HS-5 (cell line): ENCODE measurements around the gene FKBP7.
A peak's percentile ranks its signal among the peaks of the same experiment; 100 is the strongest.
"Not testable (repeated sequence)": the region's sequence is repeated elsewhere in the genome, so short reads cannot be mapped to it uniquely, and the experiment has no call there.

Experiments
- DNase-seq: peaks from one replicate; pipeline ENCODE4 v3.0.0-alpha.2; 2012; ENCODE audit warnings: low read depth

Gene FKBP7

DNA sequence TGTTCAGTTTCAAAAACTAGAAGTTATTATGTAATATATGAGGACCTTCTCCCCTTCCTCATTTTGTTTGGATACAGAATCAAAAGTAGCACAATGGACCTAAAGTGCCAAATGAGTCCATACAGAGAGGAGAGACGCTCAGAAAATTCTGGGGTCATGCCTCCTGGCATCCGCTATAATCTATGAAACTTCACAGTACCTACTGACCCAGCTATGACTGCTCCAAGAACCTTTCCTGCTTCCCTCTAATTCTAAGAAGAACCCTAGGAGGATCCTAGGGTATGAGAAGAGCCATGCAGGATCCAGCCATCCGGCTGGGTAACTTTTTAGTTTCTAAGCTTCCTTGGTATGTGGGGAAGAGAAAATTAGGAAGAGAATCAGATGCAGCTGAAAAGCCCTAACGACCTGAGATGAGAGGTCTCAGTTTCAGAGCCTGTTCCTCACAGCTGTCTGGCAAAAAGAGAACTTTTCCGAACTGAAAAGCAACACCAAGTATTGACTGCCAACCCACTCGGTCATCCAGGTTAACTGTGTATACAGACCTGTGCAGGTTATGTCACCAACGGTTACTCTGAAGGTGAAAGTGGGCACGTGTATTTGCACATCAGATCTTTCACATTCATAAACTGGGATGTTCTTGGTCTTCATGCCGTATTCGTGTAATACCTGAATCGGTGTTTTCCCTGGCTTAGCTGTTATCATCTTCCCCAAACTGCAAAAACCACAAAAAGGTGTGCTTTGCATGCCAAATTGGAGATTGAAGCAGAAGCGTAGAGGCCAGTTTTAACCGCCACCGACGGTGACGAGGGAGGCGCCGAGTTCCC is 28.5 kb downstream of the FKBP7 start:
- no peak for DNase-seq

DNA sequence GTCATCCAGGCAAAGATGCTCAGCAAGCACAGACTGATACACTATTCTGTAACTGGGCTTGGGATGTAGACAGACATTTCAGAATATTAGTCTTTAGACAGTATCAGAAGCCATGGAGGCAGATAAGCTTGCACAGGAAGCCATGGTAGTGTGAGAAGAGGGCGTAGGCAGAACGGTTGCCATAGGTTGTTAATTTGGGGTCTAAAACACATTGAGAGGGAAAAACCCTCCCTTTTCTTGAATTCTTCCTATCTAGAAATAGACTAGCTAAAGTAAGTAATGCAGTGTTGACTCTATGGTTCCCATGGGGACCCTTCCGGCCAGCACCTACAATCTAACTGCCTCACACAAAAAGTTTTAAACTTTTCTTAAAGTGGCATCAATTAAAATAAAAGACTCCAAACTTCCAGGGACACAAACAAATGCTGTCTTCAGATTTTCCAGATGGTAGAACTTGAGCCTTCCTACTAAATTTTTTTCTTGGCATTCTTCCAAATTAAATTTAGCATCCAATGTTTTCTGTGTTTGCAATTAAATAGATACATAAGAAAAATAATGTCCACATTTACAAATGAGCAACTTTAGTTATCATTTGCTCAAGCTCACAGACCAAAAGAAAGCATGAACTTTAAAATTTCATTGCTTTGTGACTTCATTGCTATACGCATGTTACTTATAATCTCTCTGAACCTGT is 29.3 kb downstream of the FKBP7 start:
- DNase-seq = no peak

DNA sequence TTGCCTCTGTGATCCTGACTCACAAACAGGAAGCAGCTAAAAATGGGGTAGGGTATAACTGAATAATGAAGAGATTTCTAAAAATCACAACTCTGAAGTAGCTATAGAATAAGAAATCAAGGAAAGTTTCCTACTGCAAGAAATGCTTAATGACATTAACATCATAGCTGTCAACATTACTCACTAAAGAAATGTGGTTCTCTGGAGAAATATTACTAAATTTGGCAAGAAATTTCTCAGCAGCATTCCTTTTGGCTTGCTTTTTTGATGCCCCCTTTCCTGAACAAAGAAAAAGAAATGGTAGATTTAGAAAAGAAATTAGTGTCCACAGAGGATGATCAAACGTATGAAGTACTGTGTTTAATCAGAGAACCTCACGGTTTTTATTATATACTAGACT is 37.0 kb downstream of the FKBP7 start:
- DNase-seq = no peak

DNA sequence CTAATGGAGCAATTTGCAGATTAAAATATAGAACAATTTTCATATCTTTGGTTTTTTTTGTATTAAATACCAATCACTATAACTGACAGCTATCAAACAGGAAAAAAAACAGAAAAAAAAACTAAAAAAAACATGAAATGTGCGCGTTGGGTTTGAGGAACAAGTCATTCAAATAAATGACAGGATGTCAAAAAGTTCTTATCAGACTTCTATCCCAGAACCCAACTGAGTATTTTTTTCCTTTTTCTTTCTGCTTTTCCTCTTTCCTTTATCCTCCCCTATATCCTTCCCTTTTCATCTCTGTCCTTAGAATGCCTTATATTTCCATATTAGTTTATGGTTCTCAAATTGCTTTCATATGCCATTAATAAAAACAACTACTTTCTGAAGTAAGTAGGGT is 41.7 kb downstream of the FKBP7 start:
- no peak for DNase-seq

DNA sequence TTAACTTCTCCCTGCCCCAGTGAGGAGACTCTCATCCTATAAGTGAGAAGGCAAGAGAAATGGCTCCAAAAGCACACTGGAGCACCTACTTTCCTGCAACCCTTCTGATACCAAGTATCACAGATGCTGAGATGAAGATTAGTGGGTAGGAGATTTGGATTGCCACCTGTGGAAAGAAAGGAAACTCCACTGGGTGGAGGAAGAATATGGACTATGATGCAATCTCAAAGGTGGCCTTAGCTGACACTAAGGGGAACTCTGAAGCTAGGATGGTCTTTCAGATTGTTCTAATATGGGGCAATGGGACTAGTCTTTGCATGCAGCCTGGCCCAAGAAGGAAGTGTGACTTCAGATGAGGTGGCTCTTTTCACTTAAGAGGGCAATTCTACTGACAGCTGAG is 49.1 kb downstream of the FKBP7 start:
- no peak for DNase-seq

DNA sequence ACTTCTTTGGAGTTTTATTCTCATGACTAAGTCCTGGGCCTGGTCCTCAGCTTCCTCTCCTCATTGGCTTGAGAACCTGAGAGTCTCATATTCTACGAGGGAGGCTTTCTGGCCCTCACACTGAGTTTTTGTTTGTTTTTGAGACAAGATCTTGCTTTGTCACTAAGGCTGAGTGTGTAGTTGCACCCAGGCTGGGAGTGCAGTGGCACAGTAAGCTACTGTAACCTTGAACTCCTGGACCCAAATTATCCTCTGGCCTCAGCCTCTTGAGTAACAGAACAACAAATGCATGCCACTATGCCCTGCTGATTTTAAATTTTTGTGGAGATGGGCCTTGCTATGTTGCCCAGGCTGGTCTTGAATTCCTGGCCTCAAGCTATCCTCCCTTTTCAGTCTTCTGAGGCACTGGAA is 50.0 kb downstream of the FKBP7 start:
- DNase-seq = no peak

DNA sequence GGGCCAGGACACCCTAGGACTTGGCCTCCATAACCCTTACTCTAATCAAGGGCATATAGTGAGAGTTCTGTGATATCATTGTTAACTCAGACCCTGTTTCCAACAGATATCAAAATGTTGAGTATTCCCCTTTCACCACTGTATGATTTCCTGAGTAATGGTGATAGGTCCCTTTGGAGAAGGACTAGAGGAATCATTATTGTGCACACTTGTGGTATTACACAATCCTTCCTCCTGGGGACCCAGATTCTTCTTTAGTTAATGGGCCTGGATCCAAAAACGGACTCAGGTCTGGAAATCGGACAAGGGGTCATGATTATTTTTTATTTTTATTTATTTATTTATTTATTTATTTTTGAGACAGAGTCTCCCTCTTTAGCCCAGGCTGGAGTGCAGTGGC is 50.9 kb downstream of the FKBP7 start:
- no peak for DNase-seq

DNA sequence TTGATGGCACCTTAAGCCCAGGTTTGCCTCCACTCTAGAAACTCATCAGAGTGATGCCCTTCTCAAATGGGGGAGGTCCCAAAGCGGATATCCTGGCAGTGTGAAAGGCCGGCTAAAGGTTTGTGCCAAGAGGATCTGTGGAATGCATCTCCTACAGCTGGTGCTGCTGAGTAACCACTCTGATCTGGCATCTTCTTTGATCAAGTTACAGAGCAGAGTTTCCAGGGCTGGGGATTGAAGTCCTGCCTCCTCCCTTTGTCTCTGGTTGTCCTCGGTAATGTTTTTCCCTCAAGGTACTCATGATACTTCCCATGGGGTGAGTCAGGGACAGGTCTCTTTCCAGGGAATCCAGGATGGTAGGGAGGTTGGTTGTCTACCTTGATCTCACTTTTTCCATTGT is 52.0 kb downstream of the FKBP7 start:
- DNase-seq = no peak

DNA sequence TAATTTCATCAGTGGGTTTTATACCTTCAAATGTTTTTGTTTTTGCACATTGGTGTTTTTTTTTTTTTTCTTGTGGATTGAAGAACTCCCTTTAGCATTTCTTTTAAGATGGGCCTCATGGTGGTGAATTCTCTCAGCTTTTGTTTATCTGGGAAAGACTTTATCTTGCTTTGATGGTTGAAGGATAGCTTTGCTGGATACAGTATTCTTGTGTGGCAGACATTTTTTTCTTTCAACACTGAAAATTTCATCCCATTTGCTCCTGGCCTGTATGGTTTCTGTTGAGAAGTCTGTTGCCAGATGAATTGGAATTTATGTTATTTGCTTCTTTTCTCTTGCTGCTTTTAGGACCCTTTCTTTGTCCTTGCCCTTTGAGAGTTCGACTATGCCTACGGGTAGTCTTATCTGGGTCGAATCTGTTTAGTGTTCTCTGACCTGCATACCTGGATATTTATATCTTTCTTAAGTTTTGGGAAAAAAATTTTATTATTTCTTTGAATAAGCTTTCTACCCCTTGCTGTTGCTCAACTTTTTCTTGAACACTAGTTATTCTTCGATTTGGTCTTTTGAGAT is 53.1 kb downstream of the FKBP7 start:
- no peak for DNase-seq

DNA sequence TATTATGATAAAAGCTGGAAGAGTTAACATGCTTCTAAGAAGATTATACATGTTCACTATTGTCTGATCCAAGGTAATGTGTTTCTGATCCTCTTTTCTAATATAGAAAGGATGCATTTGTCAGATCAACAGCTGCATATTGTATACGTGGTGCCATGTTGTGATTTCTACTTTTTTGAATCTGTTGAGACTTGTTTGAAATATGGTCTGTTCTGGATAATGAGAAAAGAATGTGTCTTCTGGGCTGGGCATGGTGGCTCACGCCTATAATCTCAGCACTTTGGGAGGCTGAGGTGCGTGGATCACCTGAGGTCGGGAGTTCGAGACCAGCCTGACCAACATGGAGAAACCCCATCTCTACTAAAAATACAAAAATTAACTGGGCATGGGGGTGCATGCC is 54.7 kb downstream of the FKBP7 start:
- not testable (repeated sequence) for DNase-seq

DNA sequence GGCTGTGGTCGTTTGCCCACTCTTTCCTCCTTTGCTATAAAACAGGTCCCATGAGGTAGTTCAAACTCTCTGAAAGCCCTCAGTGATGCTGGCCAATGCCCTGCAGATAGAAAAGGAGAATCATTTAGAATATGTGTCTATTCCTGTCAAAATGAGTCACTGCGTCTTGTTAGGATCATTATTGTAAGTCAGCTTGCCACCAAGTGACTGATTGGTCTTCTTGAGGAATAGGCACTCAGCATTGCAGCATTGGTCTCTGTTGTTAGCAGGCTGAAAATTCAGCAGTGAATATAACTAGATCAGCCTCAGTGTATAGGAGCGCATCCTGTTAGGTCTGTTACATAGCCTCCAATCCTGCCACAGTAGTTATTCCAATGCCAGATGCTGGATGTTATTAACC is 56.3 kb downstream of the FKBP7 start:
- no peak for DNase-seq

DNA sequence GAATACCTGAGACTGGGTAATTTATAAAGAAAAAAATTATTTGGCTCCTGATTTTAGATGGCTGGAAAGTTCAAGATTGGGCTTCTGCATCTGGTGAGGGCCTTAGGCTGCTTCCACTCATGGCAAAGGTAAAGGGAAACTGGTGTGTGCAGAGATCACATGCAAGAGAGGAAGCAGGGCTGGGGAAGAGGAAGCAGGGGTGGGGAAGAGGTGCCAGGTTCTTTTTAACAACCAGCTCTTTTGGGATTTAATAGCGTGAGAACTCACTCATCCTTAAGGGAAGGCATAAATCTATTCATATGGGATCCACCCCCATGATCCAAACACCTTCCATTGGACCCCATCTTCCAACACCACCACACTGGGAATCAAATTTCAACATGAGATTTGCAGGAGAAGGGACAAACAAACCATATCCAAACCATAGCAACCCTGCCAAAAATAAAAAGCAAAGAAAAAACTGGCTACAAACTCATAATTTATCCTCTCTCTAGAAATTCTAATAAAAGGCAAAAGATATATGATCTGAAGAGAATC is 57.9 kb downstream of the FKBP7 start:
- no peak for DNase-seq

DNA sequence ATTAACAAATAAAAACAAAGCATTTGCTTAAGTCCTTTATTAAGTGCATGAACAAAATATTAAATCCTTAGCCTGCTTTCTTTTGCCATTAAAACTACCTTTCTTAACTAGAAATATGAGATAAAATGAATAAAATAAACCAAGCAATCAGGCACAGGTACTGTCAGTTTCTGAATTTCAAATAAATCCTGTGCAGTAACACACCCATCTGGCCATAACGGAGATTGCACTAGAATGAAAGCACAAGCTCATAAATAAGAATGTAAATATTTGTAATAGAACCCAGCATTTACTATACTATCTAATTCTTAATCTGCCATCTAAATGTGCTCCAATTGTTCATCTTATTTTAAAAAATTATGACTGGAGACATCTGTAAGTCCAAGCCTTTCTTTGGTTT is 59.3 kb downstream of the FKBP7 start:
- DNase-seq = no peak

DNA sequence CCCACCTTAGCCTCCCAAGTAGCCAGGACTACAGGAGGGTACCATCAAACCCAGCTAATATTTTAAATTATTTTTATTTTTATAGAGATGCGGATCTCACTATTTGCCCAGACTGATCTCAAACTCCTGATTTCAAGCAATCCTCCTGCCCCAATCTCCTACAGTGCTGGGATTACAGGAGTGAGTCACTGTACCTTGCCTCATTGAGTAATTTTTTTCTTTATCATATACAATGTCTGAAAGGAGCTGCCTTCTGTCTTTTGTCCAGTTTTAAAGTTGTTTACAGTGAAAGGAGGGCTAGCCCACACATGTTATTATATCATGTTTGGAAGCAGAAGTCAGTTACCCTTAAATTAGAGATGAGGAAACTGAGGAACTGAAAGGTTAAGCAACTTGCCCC is 60.0 kb downstream of the FKBP7 start:
- DNase-seq = no peak

DNA sequence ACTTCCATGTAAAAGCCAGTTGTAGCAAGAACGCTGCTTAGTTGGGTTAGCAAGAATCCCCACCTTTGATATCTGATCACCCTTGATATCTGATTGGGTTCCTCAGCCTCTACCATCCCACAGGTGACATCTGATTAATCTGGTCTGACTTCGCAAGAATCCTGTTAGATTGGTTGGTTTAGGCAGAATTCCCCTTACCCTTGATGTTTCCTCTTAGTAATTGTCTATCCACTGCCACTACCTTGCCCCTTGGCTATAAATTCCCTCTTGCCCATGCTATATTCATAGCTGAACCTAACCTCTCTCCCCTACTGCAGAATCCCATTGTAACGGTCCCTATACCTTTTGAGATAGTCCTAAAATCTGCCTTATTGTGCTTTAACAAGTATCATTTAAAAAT is 60.5 kb downstream of the FKBP7 start:
- no peak for DNase-seq

DNA sequence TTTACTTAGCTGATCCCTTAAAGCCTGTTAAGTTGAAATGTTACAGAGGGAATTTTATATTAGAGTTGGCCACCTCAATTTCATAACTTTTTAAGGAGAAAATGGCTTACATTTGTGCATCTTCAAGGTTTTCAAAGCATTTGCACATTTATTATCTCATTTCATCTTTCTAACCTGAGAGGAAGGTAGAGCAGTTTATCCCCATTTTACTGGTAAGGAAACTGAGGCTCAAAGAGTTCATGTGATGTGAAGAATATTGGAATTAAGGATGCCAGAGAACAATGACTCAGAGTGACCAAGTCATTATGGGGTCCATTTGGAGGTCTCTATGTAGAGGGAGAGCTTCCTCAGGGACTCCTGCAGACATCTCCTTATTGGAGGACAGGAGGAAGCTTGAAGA is 62.4 kb downstream of the FKBP7 start:
- no peak for DNase-seq

DNA sequence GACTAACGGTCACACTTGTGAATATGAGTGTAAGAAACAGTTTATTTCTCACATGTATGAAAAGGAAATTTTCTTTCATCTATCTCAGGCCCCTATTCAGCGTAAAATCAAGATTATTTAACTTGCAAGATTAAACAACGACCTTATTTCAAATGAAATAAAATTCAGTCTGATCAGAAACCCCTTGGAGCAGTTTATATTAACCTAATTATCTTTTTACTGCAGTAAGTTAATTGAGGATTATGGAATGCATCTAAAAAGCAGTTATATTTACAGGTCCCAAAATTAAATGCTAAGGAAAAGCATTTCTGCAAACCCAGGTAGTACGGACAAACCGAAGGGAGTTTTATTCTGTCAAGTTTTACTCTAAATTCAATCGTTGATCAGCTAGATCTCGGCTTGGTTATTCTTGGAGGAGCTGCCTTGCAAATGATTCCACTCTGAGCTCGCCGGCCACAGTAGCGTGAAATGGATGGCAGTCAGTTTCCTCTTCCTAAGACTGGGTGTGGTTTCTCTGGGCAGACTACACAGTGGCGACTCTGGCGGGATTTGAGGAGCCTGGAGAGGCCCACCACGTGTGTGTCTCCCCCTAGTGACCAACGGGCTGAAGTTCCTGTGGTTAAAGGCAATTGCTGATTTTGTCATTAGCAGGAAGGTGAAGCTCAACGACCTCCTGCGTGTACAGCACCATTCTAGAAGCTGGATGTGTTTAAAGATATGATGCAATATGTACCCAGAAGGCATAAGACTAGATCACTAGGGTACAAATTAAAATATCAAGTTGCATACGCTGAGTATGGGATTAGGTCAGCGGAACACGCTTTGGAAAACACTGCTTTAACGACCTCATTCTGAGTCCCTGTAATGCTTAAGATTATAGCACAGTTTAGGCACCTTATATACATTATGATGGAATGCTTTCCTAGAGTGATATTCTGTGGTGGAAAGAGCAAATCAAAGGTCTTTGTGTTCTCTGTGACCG is 63.8 kb downstream of the FKBP7 start:
- peak; percentile 92 for DNase-seq
